Skeletal muscle satellite cell (primary cell): ENCODE data around the gene SLC22A2.

Experiments
- H3K27me3 ChIP-seq: 2 replicates; pipeline ENCODE4 v1.7.0; 2013; ENCODE audit warnings: low read length; ENCODE audit not compliant: control insufficient read depth, insufficient read depth
- H3K36me3 ChIP-seq: 2 replicates; pipeline ENCODE4 v1.7.0; 2013; ENCODE audit warnings: mild to moderate bottlenecking, control low read depth, low read length; ENCODE audit not compliant: insufficient read depth
- H3K4me1 ChIP-seq: 2 replicates; pipeline ENCODE4 v1.7.0; 2013; ENCODE audit warnings: low read length; ENCODE audit not compliant: control insufficient read depth, insufficient read depth
- H3K4me2 ChIP-seq: 2 replicates; pipeline ENCODE4 v1.7.0; 2013; ENCODE audit warnings: mild to moderate bottlenecking, low read length
- H3K4me3 ChIP-seq: 2 replicates; pipeline ENCODE4 v1.7.0; 2013; ENCODE audit warnings: low read length
- H3K9ac ChIP-seq: 2 replicates; pipeline ENCODE4 v1.7.0; 2013; ENCODE audit warnings: mild to moderate bottlenecking, low read depth, low read length, moderate library complexity
- H3K9me3 ChIP-seq: replicated peaks from 2 replicates; pipeline ENCODE4 v1.7.0; 2013; ENCODE audit warnings: mild to moderate bottlenecking, control low read depth, low read length

SLC22A2 gene

DNA sequence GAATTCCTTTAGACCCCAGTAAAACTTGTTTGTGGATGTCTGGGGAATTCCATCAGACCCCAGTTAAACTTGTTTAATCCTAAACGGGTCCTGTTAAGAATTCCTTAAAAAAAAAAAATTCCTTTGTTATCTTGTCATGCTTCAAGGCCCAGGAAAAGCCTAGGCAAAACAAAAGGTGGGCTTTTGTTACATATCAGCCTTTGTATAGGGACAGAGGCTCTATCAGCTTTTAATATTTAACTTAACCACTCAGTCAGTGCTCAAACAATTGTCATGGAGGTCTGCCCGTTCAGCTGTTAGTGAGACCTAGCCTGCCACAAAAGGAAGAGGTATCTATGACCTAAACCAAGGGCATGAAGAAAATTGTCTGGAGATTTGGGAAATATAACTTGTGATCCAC, 83.9 kb downstream of the SLC22A2 start:
- no peaks in the 10 kb centered on the region for H3K27me3 ChIP-seq
- H3K4me1 ChIP-seq = no peaks in the 10 kb centered on the region
- H3K9me3 ChIP-seq = no peaks in the 10 kb centered on the region
- no peaks in the 10 kb centered on the region for H3K36me3 ChIP-seq
- no peak overlapping the region for H3K4me3 ChIP-seq
- no peak overlapping the region for H3K4me2 ChIP-seq
- no peak overlapping the region for H3K9ac ChIP-seq

DNA sequence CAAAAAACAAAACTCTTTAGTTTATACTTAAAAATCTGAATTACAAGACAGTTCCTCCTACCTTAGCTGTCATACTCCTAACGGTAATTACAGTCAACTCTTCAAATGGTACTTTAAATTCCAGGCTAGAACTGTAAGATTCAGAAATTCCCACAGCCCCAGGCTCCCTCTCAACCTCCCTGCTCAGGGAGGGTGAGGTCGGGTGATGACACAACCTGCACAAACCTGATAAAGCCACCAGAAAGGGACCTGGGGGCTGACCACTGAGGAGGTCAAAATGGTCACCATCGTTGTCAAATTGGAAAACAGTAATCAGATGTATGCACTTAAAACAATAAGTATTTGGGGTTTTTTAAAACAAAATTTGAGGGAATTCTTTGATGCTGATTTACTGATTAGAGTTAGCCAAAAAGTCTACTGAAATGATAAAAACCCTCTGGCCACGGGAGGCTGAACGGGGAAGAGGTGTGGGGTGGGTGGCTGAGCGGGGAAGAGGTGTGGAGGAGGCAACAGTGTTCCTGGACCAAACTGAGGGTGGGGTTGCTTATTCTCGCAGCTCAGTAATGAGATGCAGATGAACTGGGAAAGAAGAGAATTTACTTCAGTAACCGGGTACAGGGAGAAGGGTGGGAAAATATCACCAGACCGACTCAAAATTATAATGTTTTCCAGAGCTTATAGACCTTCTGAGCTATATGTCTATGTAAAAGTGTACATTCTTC, 84.7 kb downstream of the SLC22A2 start:
- H3K9me3 ChIP-seq = no peaks in the 10 kb centered on the region
- H3K9ac ChIP-seq = no peak overlapping the region
- H3K4me1 ChIP-seq = no peaks in the 10 kb centered on the region
- H3K4me3 ChIP-seq = no peak overlapping the region
- H3K4me2 ChIP-seq = no peak overlapping the region
- H3K36me3 ChIP-seq = no peaks in the 10 kb centered on the region
- no peaks in the 10 kb centered on the region for H3K27me3 ChIP-seq

DNA sequence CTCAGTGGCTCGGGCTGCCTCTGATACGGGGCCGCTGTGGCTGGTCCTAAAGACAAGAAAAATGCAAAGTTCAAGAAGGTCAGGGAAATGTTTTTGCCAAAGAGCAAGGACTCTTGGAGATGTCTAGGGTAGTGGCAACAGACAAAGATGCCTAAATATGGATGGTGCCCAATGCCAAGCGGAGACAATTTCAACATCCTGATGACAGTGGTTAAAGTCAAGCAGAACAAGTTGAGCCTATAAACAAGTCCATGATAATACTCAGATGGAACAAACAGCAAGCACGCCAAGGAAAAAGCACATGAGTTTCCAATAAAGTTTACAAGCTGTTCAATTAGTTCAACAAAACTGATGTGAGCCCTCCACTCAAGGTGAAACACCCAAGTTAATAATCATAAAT, 85.9 kb downstream of the SLC22A2 start:
- H3K4me2 ChIP-seq = no peak overlapping the region
- no peak overlapping the region for H3K4me3 ChIP-seq
- no peaks in the 10 kb centered on the region for H3K27me3 ChIP-seq

DNA sequence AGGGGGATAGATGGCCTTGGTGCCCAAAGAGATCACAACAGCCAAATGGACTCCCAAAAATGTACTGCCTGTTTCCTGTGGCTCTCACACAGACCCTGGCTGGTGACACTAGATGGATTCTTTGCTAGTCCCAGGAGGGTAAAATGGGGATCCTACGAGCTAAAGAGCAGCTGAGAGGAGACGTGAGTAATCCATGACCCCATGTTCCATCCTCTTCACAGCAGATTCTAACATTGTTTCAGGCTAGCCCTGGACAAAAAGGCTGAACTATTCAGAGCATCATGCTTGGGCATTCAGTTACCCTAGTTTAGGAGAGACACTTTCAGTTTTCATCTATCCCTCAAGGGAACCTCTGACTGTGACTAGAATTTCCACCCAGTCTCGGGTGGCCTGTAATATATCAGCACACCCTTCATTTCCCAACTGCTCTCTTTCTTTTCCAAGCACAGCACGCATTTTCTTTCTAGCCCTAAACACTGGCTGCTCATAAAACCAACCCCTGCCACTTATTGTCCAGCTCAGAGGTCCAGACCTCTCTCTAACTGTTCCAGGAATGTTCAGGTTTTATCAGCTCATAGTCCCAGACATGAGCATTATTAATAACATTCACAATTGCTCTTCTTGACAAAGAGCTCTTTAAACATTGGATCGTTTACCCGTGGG, 88.5 kb downstream of the SLC22A2 start:
- Histone ChIP-seq H3K4me2 (no peak overlapping the region), H3K36me3 (no peaks in the 10 kb centered on the region), H3K9ac (no peak overlapping the region), H3K27me3 (no peaks in the 10 kb centered on the region), H3K9me3 (no peaks in the 10 kb centered on the region), H3K4me3 (no peak overlapping the region), H3K4me1 (no peaks in the 10 kb centered on the region)

More for the DNA sequence above, 85.9 kb downstream of the SLC22A2 start:
- Histone ChIP-seq H3K4me1 (no peaks in the 10 kb centered on the region), H3K36me3 (no peaks in the 10 kb centered on the region), H3K9ac (no peak overlapping the region), H3K9me3 (no peaks in the 10 kb centered on the region)

DNA sequence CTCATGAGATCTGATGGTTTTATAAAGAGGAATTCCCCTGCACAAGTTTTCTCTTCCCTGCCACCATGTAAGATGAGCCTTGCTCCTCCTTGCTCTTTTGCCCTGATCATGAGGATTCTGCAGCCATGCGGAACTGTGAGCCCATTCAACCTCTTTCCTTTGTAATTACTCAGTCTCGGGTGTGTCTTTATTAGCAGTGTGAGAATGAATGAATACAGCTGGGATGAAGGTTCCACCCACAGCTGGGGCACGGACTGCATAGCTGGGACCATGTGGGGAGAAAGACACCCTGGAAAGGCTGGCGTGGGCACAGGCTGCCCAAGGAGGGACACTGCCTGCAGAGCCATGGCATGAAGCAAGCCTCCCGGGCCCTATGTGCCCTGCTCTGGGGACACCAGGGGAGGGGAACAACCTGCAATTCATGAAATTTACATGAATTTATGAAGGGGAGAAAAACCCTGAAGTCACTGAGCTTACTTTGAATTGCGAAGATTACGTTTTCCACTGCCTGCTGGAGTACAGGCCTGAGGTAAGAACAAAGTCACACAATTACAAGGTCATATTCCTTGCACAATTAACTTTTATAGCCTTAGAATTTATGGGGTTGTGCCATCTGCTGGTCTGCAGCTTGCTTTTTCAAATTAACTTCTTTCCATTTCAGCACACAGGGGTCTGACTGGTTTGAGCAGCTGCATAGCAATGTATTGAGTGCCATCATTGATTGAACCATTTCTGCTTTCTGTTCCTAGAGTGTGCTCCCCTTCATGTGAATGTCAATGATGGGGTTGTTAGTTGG, 90.8 kb downstream of the SLC22A2 start:
- Histone ChIP-seq H3K9ac (no peak overlapping the region), H3K9me3 (no peaks in the 10 kb centered on the region), H3K27me3 (no peaks in the 10 kb centered on the region), H3K4me1 (no peaks in the 10 kb centered on the region), H3K36me3 (no peaks in the 10 kb centered on the region), H3K4me2 (no peak overlapping the region), H3K4me3 (no peak overlapping the region)
